GM12891 (cell line): Measurements from ENCODE around the gene EEFSEC.

Source experiments
- POLR2A ChIP-seq: IDR thresholded peaks from 2 replicates; pipeline ENCODE4 v1.6.1; 2011; ENCODE audit warnings: low read depth, low read length, control low read depth
- SPI1 ChIP-seq: IDR thresholded peaks from 2 replicates; pipeline ENCODE4 v1.6.1; 2011; ENCODE audit warnings: low read depth, low read length, control low read depth
- TAF1 ChIP-seq: IDR thresholded peaks from 2 replicates; pipeline ENCODE4 v1.6.1; 2011; ENCODE audit warnings: low read depth, low read length, control low read depth

DNA sequence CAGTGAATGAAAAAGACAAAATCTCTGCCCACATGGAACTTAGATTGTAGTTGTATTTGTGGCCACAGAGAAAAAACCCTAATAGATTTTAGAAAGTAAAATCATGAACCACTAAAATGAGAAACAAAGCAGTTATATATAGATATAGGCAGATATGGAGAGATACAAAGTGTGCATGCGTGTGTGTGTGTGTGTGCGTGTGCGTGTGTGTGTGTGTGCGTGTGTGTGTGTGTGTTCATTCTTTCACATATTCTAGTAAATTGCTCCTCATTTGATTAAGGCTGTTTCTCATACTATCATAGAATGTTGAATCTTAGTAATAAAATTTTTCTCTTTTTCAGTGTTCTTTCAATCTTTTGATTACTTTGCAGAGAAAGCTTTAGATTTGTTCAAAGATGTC lies 194.8 kb downstream of the EEFSEC start:
- TF ChIP-seq POLR2A, result no peak
- TF ChIP-seq TAF1, result no peak
- TF ChIP-seq SPI1, result no peak
